IMR-90 (cell line): ENCODE measurements around the gene DPH6. TPM values are rescaled to one million over a fixed set of nuclear protein-coding genes. Genes with fewer than 3 reads are reported as not detected.

Source experiments
- ATAC-seq: fragments of 200-7000 bp; cut with Tn5 transposase; 2 replicates; pipeline ENCODE4 v1.9.1; 2020; ENCODE audit warnings: low read depth, mild to moderate bottlenecking, moderate library complexity
- BruUV-seq: library from RNA; stranded (reverse); fragments of 400-500 nt; replicated peaks from 2 replicates; lab custom pipeline; 2021; lab: Mats Ljungman, UMichigan
- CTCF ChIA-PET: fragments of 300-600 bp; formaldehyde crosslinking; extraction: SDS; loops from one replicate; lab custom pipeline; 2021; ENCODE audit warnings: antibody characterized with exemption; lab: Yijun Ruan, JAX
- POLR2A ChIA-PET: fragments of 300-600 bp; sonication (Branson Sonifier 250); formaldehyde crosslinking; loops from one replicate; lab custom pipeline; 2022; ENCODE audit warnings: antibody characterized with exemption; ENCODE audit not compliant: unreplicated experiment; lab: Charles Lee
- DNase-seq: peaks from one replicate; pipeline ENCODE4 v3.0.0; 2013
- H2AFZ ChIP-seq: replicated peaks from 2 replicates; pipeline ENCODE3; 2013; ENCODE audit warnings: low read length, mild to moderate bottlenecking; ENCODE audit not compliant: poor library complexity
- H2AK5ac ChIP-seq: 2 replicates; pipeline ENCODE4 v1.6.1; 2013; ENCODE audit warnings: low read depth, low read length, inconsistent platforms
- H2AK9ac ChIP-seq: replicated peaks from 2 replicates; pipeline ENCODE3; 2013; ENCODE audit warnings: mild to moderate bottlenecking, low read depth, low read length, moderate library complexity; ENCODE audit not compliant: poor library complexity
- H2BK120ac ChIP-seq: 2 replicates; pipeline ENCODE4 v1.6.1; 2013; ENCODE audit warnings: low read depth, low read length, inconsistent platforms
- H2BK15ac ChIP-seq: 3 replicates; pipeline ENCODE4 v1.6.1; 2013; ENCODE audit warnings: low read depth, low read length, inconsistent platforms
- H2BK20ac ChIP-seq: 2 replicates; pipeline ENCODE4 v1.6.1; 2013; ENCODE audit warnings: low read depth, mild to moderate bottlenecking, inconsistent platforms, low read length, moderate library complexity
- H2BK5ac ChIP-seq: 2 replicates; pipeline ENCODE4 v1.6.1; 2013; ENCODE audit warnings: mild to moderate bottlenecking, low read depth, low read length, inconsistent platforms; ENCODE audit not compliant: poor library complexity, severe bottlenecking
- H3K14ac ChIP-seq: replicated peaks from 2 replicates; pipeline ENCODE4 v1.6.1; 2013; ENCODE audit warnings: low read depth, low read length, inconsistent platforms
- H3K18ac ChIP-seq: 2 replicates; pipeline ENCODE4 v1.6.1; 2013; ENCODE audit warnings: low read depth, low read length, control low read depth
- H3K23ac ChIP-seq: 2 replicates; pipeline ENCODE4 v1.6.1; 2013; ENCODE audit warnings: low read depth, low read length, inconsistent platforms
- H3K27ac ChIP-seq: 2 replicates; pipeline ENCODE4 v1.5.1; 2013; ENCODE audit warnings: mild to moderate bottlenecking, control low read depth, low read length; ENCODE audit not compliant: insufficient read depth
- H3K27me3 ChIP-seq: 2 replicates; pipeline ENCODE4 v1.6.1; 2013; ENCODE audit warnings: low read length; ENCODE audit not compliant: control insufficient read depth, insufficient read depth
- H3K36me3 ChIP-seq: 2 replicates; pipeline ENCODE4 v1.6.1; 2013; ENCODE audit warnings: low read length, mixed read lengths; ENCODE audit not compliant: control insufficient read depth, insufficient read depth
- H3K4ac ChIP-seq: 2 replicates; pipeline ENCODE4 v1.6.1; 2013; ENCODE audit warnings: low read depth, low read length, inconsistent platforms
- H3K4me1 ChIP-seq: 2 replicates; pipeline ENCODE4 v1.6.1; 2013; ENCODE audit warnings: low read length, mixed read lengths; ENCODE audit not compliant: control insufficient read depth, insufficient read depth
- H3K4me2 ChIP-seq: 2 replicates; pipeline ENCODE4 v1.6.1; 2013; ENCODE audit warnings: low read depth, mild to moderate bottlenecking, control low read depth, low read length, moderate library complexity
- H3K4me3 ChIP-seq: 2 replicates; pipeline ENCODE4 v1.5.1; 2013; ENCODE audit warnings: low read depth, mild to moderate bottlenecking, control low read depth, low read length, moderate library complexity; ENCODE audit not compliant: insufficient read depth
- H3K56ac ChIP-seq: 2 replicates; pipeline ENCODE4 v1.6.1; 2013; ENCODE audit warnings: low read length, inconsistent platforms; ENCODE audit not compliant: insufficient read depth; ENCODE audit errors: extremely low read depth
- H3K79me1 ChIP-seq, 2 experiments: 2 replicates each; pipeline ENCODE4 v1.6.1; 2013; ENCODE audit warnings: low read length in 2 of 2, inconsistent platforms in 1 of 2, low read depth in 1 of 2
- H3K9ac ChIP-seq: 2 replicates; pipeline ENCODE4 v1.6.1; 2013; ENCODE audit warnings: low read depth, low read length, control low read depth
- H3K9me1 ChIP-seq: 2 replicates; pipeline ENCODE4 v1.6.1; 2013; ENCODE audit warnings: low read length, inconsistent platforms; ENCODE audit not compliant: insufficient read depth
- H3K9me3 ChIP-seq: 2 replicates; pipeline ENCODE4 v1.6.1; 2013; ENCODE audit warnings: low read length; ENCODE audit not compliant: control insufficient read depth, insufficient read depth
- H4K20me1 ChIP-seq: 2 replicates; pipeline ENCODE4 v1.6.1; 2013; ENCODE audit warnings: low read length, inconsistent platforms; ENCODE audit not compliant: insufficient read depth
- H4K5ac ChIP-seq: 2 replicates; pipeline ENCODE4 v1.6.1; 2013; ENCODE audit warnings: mild to moderate bottlenecking, low read depth, low read length, control low read depth
- H4K8ac ChIP-seq, 2 experiments: 2 replicates each; pipeline ENCODE4 v1.6.1; 2013; ENCODE audit warnings: low read depth in 2 of 2, low read length in 2 of 2, control low read depth in 1 of 2, inconsistent platforms in 1 of 2
- H4K91ac ChIP-seq: 2 replicates; pipeline ENCODE4 v1.6.1; 2013; ENCODE audit warnings: low read depth, low read length, inconsistent platforms; ENCODE audit not compliant: insufficient read depth
- BHLHE40 ChIP-seq: fragments of 150-350 bp; IDR thresholded peaks from 2 replicates; pipeline ENCODE4 v1.6.1; 2016; ENCODE audit warnings: mild to moderate bottlenecking, low read depth, low read length
- CEBPB ChIP-seq: IDR thresholded peaks from 2 replicates; pipeline ENCODE4 v1.6.1; 2012; ENCODE audit warnings: low read depth, low read length, improper control_type of control experiment
- CHD1 ChIP-seq: IDR thresholded peaks from 2 replicates; pipeline ENCODE4 v1.6.1; 2012; ENCODE audit warnings: low read depth, low read length, improper control_type of control experiment
- CTCF ChIP-seq: conservative IDR thresholded peaks from 2 replicates; pipeline ENCODE4 v1.5.1; 2012; ENCODE audit warnings: mild to moderate bottlenecking, low read depth, low read length, improper control_type of control experiment
- ELK1 ChIP-seq: fragments of 150-350 bp; IDR thresholded peaks from 2 replicates; pipeline ENCODE4 v1.6.1; 2016; ENCODE audit warnings: low read depth, mild to moderate bottlenecking, low read length, moderate library complexity, borderline replicate concordance
- FOS ChIP-seq: fragments of 150-350 bp; IDR thresholded peaks from 2 replicates; pipeline ENCODE4 v1.6.1; 2016; ENCODE audit warnings: low read depth, low read length
- MAFK ChIP-seq: IDR thresholded peaks from 2 replicates; pipeline ENCODE4 v1.6.1; 2012; ENCODE audit warnings: low read depth, low read length, improper control_type of control experiment
- MXI1 ChIP-seq: IDR thresholded peaks from 2 replicates; pipeline ENCODE4 v1.6.1; 2012; ENCODE audit warnings: low read depth, mild to moderate bottlenecking, low read length, moderate library complexity, borderline replicate concordance
- NFE2L2 ChIP-seq: fragments of 150-350 bp; IDR thresholded peaks from 2 replicates; pipeline ENCODE4 v1.6.1; 2016; ENCODE audit warnings: low read depth, mild to moderate bottlenecking, low read length
- POLR2A ChIP-seq: IDR thresholded peaks from 2 replicates; pipeline ENCODE4 v1.6.1; 2012; ENCODE audit warnings: mild to moderate bottlenecking, low read depth, low read length
- RAD21 ChIP-seq: IDR thresholded peaks from 2 replicates; pipeline ENCODE4 v1.6.1; 2012; ENCODE audit warnings: low read length, improper control_type of control experiment
- RCOR1 ChIP-seq: IDR thresholded peaks from 2 replicates; pipeline ENCODE4 v1.6.1; 2012; ENCODE audit warnings: mild to moderate bottlenecking, low read length, improper control_type of control experiment; ENCODE audit not compliant: insufficient replicate concordance
- SMC3 ChIP-seq: fragments of 150-350 bp; IDR thresholded peaks from 2 replicates; pipeline ENCODE4 v1.6.1; 2016; ENCODE audit warnings: low read depth, mild to moderate bottlenecking, antibody characterized with exemption, low read length, moderate library complexity
- USF2 ChIP-seq: fragments of 150-350 bp; IDR thresholded peaks from 2 replicates; pipeline ENCODE4 v1.6.1; 2017; ENCODE audit warnings: mild to moderate bottlenecking, antibody characterized with exemption, low read length, low read depth
- WGBS, 2 experiments: methylation state at CpG; one replicate each; pipeline versions ENCODE4 v1.1.5 to v1.1.7; 2013; ENCODE audit warnings: missing lambda C conversion rate in 2 of 2; ENCODE audit not compliant: insufficient read length in 1 of 2; ENCODE audit errors: extremely low coverage in 2 of 2; 5-methylcytosine and 5-hydroxymethylcytosine counted together
- dilution Hi-C: fragments of 300-500 bp; cut with HindIII; formaldehyde crosslinking; loops from one replicate; pipeline ENCODE4 v1.14.3; 2018; ENCODE audit warnings: low sequenced_read_pairs; ENCODE audit not compliant: unreplicated experiment
- in situ Hi-C: fragments of 300-500 bp; cut with MboI; formaldehyde crosslinking; loops from 3 replicates; pipeline ENCODE4 v1.14.3; 2019; ENCODE audit warnings: low sequenced_read_pairs, inconsistent platforms, mixed read lengths
- intact Hi-C: fragments of 100-400 bp; cut with micrococcal nuclease; formaldehyde crosslinking; loops from 2 replicates; pipeline ENCODE4 v1.10.0; 2022
- polyA plus RNA-seq, 3 experiments: library from polyadenylated mRNA; depleted of rRNA; stranded (reverse); fragments of >200 nt; gene quantifications; 2 replicates each; pipeline ENCODE4 v1.2.3, GENCODE V29; 2012; ENCODE audit warnings: low replicate concordance in 1 of 3
- total RNA-seq: library from RNA; depleted of rRNA; stranded (reverse); fragments of >200 nt; gene quantifications from 2 replicates; pipeline ENCODE4 v1.2.3, GENCODE V29; 2012

DPH6 gene
- total and polyA plus RNA-seq, 2 of the 4 experiments (the other 2 are of a cell fraction), result 6.1 to 8.1 TPM

GRCh38 chr15:35505141-35505540 is 40.8 kb downstream of the DPH6 start:
- Histone ChIP-seq H3K9me1 (0 out of 2 replicates have a peak, but pooled peaks cover 2% of the 10 kb centered on the region), H2AFZ (no peak overlapping the region), H2BK5ac (no peak overlapping the region), H3K4ac (no peak overlapping the region), H3K14ac (no peak overlapping the region), H3K9me3 (no peaks in the 10 kb centered on the region), H4K20me1 (no peaks in the 10 kb centered on the region), H3K56ac (no peak overlapping the region), H3K18ac (no peak overlapping the region), H2BK15ac (no peak overlapping the region), H3K4me3 (no peak overlapping the region), H2AK9ac (no peak overlapping the region), H4K8ac (no peak overlapping the region; a peak in 1 of 4 replicates), H4K5ac (no peak overlapping the region), H3K79me1 (no peaks in the 10 kb centered on the region; a peak in 1 of 4 replicates), H3K9ac (no peak overlapping the region), H3K27me3 (no peaks in the 10 kb centered on the region), H3K27ac (no peak overlapping the region), H3K36me3 (no peaks in the 10 kb centered on the region), H4K91ac (no peak overlapping the region), H3K4me2 (no peak overlapping the region), H2BK20ac (no peak overlapping the region), H3K23ac (peak overlapping the region; percentile 71; the same call in 1 of the 2 replicates), H2BK120ac (no peak overlapping the region), H2AK5ac (no peak overlapping the region), H3K4me1 (no peaks in the 10 kb centered on the region)
- in situ Hi-C loops, result no loop called here
- ATAC-seq (peak; percentile 59), DNase-seq (peak; percentile 22)
- BruUV-seq, result no TSS peak
- CTCF ChIA-PET, result interaction anchor here (0.6 to 1.1 kb wide), 2 partner anchors 9 to 1642 kb away, joined by 3 read pairs; no protein-coding TSS in a partner anchor
- intact Hi-C loops, result no loop called here
- dilution Hi-C loops, result no loop called here
- POLR2A ChIA-PET, result no interaction called here
- WGBS, 2 experiments, result no CpG with 5 or more reads among the region's 1 CpG
- TF ChIP-seq MAFK (no peak), CEBPB (no peak), FOS (no peak), POLR2A (no peak), SMC3 (no peak), MXI1 (no peak), USF2 (no peak), CTCF (no peak), CHD1 (no peak), ELK1 (no peak), BHLHE40 (no peak), NFE2L2 (no peak), RAD21 (no peak), RCOR1 (no peak)
